Measurements from ENCODE around the gene MCTP1.

Gene MCTP1

GRCh38 chr5:95069021-95069420 lies 215.9 kb downstream of the MCTP1 start:
- no peak for DNase-seq

GRCh38 chr5:95068289-95068910 lies 216.5 kb downstream of the MCTP1 start:
- no peak for DNase-seq

GRCh38 chr5:95066048-95066447 lies 218.8 kb downstream of the MCTP1 start:
- DNase-seq, result no peak

GRCh38 chr5:95063492-95063891 lies 221.4 kb downstream of the MCTP1 start:
- no peak for DNase-seq

GRCh38 chr5:95060098-95060497 lies 224.8 kb downstream of the MCTP1 start:
- no peak for DNase-seq

- DNase-seq, result no peak
These were observed 225.3 kb downstream of the MCTP1 start for GRCh38 chr5:95059636-95060035.

- no peak for DNase-seq
These were observed 227.3 kb downstream of the MCTP1 start for GRCh38 chr5:95057615-95058014.

GRCh38 chr5:95053253-95053652 lies 231.6 kb downstream of the MCTP1 start:
- DNase-seq, result no peak

- no peak for DNase-seq
These were observed 234.2 kb downstream of the MCTP1 start for GRCh38 chr5:95050708-95051107.

- DNase-seq, result no peak
These were observed 236.3 kb downstream of the MCTP1 start for GRCh38 chr5:95048628-95049027.

GRCh38 chr5:95045181-95045965 lies 239.5 kb downstream of the MCTP1 start:
- DNase-seq, result no peak

- no peak for DNase-seq
These were observed 240.8 kb downstream of the MCTP1 start for GRCh38 chr5:95044096-95044495.

- DNase-seq, result no peak
These were observed 241.2 kb downstream of the MCTP1 start for GRCh38 chr5:95043648-95044047.

GRCh38 chr5:95043234-95043633 lies 241.7 kb downstream of the MCTP1 start:
- no peak for DNase-seq

GRCh38 chr5:95042037-95042436 lies 242.9 kb downstream of the MCTP1 start:
- DNase-seq, result peak; percentile 83

GRCh38 chr5:95035891-95036685 lies 248.8 kb downstream of the MCTP1 start:
- no peak for DNase-seq

GRCh38 chr5:95032801-95033200 lies 252.1 kb downstream of the MCTP1 start:
- DNase-seq, result no peak

- no peak for DNase-seq
These were observed 255.1 kb downstream of the MCTP1 start for GRCh38 chr5:95029569-95030366.

- no peak for DNase-seq
These were observed 257.1 kb downstream of the MCTP1 start for GRCh38 chr5:95027775-95028174.

GRCh38 chr5:95027151-95027721 lies 257.7 kb downstream of the MCTP1 start:
- DNase-seq, result no peak

GRCh38 chr5:95026718-95027117 lies 258.2 kb downstream of the MCTP1 start:
- DNase-seq, result no peak

GRCh38 chr5:95022967-95023695 lies 261.8 kb downstream of the MCTP1 start:
- DNase-seq, result no peak
